SU-DHL-6 (cell line): Measurements from ENCODE around the gene WDR18.

Experiments used
- H2AFZ ChIP-seq: fragments of 200-600 bp; sonication (generic); 2 replicates; pipeline ENCODE4 v1.6.1; 2014; ENCODE audit warnings: low read depth, mild to moderate bottlenecking, moderate library complexity, mixed read lengths, antibody characterized with exemption, low read length; ENCODE audit not compliant: severe bottlenecking
- H3F3A ChIP-seq: fragments of 200-600 bp; shearing (Covaris generic); 2 replicates; pipeline ENCODE4 v1.6.0; 2016; ENCODE audit warnings: antibody characterized with exemption, mild to moderate bottlenecking; ENCODE audit not compliant: insufficient read depth
- H3K27ac ChIP-seq: fragments of 200-600 bp; sonication (generic); 2 replicates; pipeline ENCODE4 v1.5.1; 2016; ENCODE audit warnings: low read depth, mild to moderate bottlenecking, low read length, moderate library complexity, mixed read lengths
- H3K27me3 ChIP-seq: fragments of 200-600 bp; sonication (generic), shearing (Covaris generic); 2 replicates; pipeline ENCODE4 v1.6.0; 2014; ENCODE audit warnings: mild to moderate bottlenecking, low read length
- H3K36me3 ChIP-seq: fragments of 200-600 bp; sonication (generic); 2 replicates; pipeline ENCODE4 v1.6.1; 2014; ENCODE audit warnings: mild to moderate bottlenecking, low read length, mixed read lengths
- H3K4me2 ChIP-seq: fragments of 300-600, 200-600 bp; shearing (Covaris generic), sonication (generic); 2 replicates; pipeline ENCODE4 v1.6.0; 2014; ENCODE audit warnings: low read length, low read depth, mild to moderate bottlenecking; ENCODE audit not compliant: poor library complexity, severe bottlenecking
- H3K4me3 ChIP-seq: fragments of 200-600 bp; sonication (generic); 2 replicates; pipeline ENCODE4 v1.5.1; 2014; ENCODE audit warnings: antibody characterized with exemption, low read length, mild to moderate bottlenecking, mixed read lengths; ENCODE audit not compliant: insufficient read depth, poor library complexity, severe bottlenecking
- H3K79me2 ChIP-seq: fragments of 200-600 bp; sonication (generic); 2 replicates; pipeline ENCODE4 v1.6.1; 2014; ENCODE audit warnings: mild to moderate bottlenecking, low read length, moderate library complexity; ENCODE audit not compliant: insufficient read depth
- H3K9ac ChIP-seq: fragments of 200-600 bp; sonication (generic); 2 replicates; pipeline ENCODE4 v1.7.0; 2014; ENCODE audit warnings: mild to moderate bottlenecking, low read length
- H3K9me2 ChIP-seq: fragments of 200-600 bp; sonication (generic); replicated peaks from 2 replicates; pipeline ENCODE4 v1.6.1; 2014; ENCODE audit warnings: low read length; ENCODE audit not compliant: insufficient read depth
- H3K9me3 ChIP-seq: fragments of 200-600 bp; sonication (generic); 2 replicates; pipeline ENCODE4 v1.6.1; 2014; ENCODE audit warnings: low read length, mixed read lengths; ENCODE audit not compliant: insufficient read depth
- H4K20me1 ChIP-seq: fragments of 200-600 bp; sonication (generic); 2 replicates; pipeline ENCODE4 v1.6.1; 2014; ENCODE audit warnings: low read depth, mild to moderate bottlenecking, antibody characterized with exemption, low read length, moderate library complexity, mixed read lengths
- CTCF ChIP-seq: fragments of 200-600 bp; sonication (generic); IDR thresholded peaks from one replicate; pipeline ENCODE4 v1.5.1; 2017; ENCODE audit warnings: antibody characterized with exemption, mild to moderate bottlenecking, low read length, moderate library complexity; ENCODE audit not compliant: insufficient read depth, poor library complexity, severe bottlenecking
- EZH2phosphoT487 ChIP-seq: fragments of 200-600 bp; sonication (generic), shearing (Covaris generic); conservative IDR thresholded peaks from 2 replicates; pipeline ENCODE4 v1.6.1; 2018; ENCODE audit warnings: mild to moderate bottlenecking, antibody characterized with exemption, low read length, moderate library complexity, mixed read lengths

Gene WDR18

GRCh38 chr19:996051-996838, 12.1 kb downstream of the WDR18 start:
- H3K27me3 ChIP-seq: no peaks in the 10 kb centered on the region

DNA sequence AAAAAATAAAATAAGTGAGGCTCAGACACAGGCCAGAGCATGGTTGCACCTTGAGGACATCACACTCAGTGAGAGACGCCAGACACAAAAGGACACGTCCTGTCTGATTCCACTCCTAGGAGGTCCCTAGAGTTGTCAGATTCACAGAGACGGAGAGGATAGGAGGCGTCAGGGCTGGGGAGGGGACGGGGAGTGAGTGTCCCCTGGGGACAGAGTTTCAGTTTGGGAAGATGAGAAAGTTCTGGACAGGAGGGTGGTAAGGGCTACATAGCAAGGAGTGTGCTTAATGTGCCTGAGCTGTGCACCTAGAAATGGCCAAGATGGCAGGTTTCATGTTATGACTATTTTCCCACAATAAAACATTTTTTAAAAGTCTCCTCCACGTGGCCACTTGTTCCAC, 13.9 kb downstream of the WDR18 start:
- no peak overlapping the region for H3K4me3 ChIP-seq
- no peak overlapping the region for H3K27ac ChIP-seq
- H3K36me3 ChIP-seq: no peaks in the 10 kb centered on the region
- no peaks in the 10 kb centered on the region for H4K20me1 ChIP-seq
- H3K9me3 ChIP-seq: no peaks in the 10 kb centered on the region
- H3F3A ChIP-seq: no peaks in the 10 kb centered on the region
- TF ChIP-seq EZH2phosphoT487 (no peak), CTCF (no peak)
- no peak overlapping the region for H3K4me2 ChIP-seq
- no peaks in the 10 kb centered on the region for H3K9me2 ChIP-seq
- H3K27me3 ChIP-seq: no peaks in the 10 kb centered on the region
- H3K79me2 ChIP-seq: no peaks in the 10 kb centered on the region
- H2AFZ ChIP-seq: no peak overlapping the region
- no peak overlapping the region for H3K9ac ChIP-seq

More at GRCh38 chr19:996051-996838, 12.1 kb downstream of the WDR18 start:
- Histone ChIP-seq H3K4me2 (no peak overlapping the region), H3K4me3 (no peak overlapping the region), H2AFZ (no peak overlapping the region), H3K9me3 (no peaks in the 10 kb centered on the region), H3K36me3 (no peaks in the 10 kb centered on the region), H3K9ac (no peak overlapping the region), H3F3A (no peaks in the 10 kb centered on the region), H4K20me1 (no peaks in the 10 kb centered on the region), H3K79me2 (no peaks in the 10 kb centered on the region), H3K27ac (no peak overlapping the region), H3K9me2 (no peaks in the 10 kb centered on the region)
- TF ChIP-seq EZH2phosphoT487 (no peak), CTCF (no peak)

DNA sequence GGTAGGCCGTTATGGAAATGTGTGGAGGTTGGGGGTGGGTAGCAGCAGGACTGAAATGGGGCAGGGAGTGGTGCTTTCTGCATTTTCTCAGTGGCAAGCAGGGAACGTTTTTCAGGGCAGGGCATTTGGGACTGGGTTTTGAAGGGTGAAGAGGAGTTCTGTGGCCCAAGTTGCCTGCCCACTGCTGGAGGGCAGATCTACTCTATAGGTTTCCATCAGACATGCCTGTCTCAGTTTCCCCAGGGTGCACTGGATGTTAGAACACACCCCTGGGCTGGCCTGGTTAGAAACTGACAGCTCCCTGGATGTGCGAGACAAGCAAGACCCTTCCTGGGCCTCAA, 15.2 kb downstream of the WDR18 start:
- TF ChIP-seq CTCF (no peak), EZH2phosphoT487 (no peak)

More for the DNA sequence above, 15.2 kb downstream of the WDR18 start:
- H3F3A ChIP-seq: peaks cover 4% of the 10 kb centered on the region; the same call in 1 of the 2 replicates
- H3K9ac ChIP-seq: no peak overlapping the region
- H3K9me2 ChIP-seq: no peaks in the 10 kb centered on the region
- no peak overlapping the region for H3K27ac ChIP-seq
- H3K36me3 ChIP-seq: no peaks in the 10 kb centered on the region
- no peaks in the 10 kb centered on the region for H3K79me2 ChIP-seq
- no peaks in the 10 kb centered on the region for H4K20me1 ChIP-seq
- H3K9me3 ChIP-seq: no peaks in the 10 kb centered on the region
- H2AFZ ChIP-seq: no peak overlapping the region
- no peaks in the 10 kb centered on the region for H3K27me3 ChIP-seq
- no peak overlapping the region for H3K4me2 ChIP-seq
- no peak overlapping the region for H3K4me3 ChIP-seq
